HG03460 (cell line): ENCODE measurements around the gene CLEC1A.

Experiments
- ATAC-seq: cut with Tn5 transposase; IDR thresholded peaks from one replicate; pipeline ENCODE4 v1.9.1; 2021; ENCODE audit not compliant: unreplicated experiment

Gene CLEC1A

DNA sequence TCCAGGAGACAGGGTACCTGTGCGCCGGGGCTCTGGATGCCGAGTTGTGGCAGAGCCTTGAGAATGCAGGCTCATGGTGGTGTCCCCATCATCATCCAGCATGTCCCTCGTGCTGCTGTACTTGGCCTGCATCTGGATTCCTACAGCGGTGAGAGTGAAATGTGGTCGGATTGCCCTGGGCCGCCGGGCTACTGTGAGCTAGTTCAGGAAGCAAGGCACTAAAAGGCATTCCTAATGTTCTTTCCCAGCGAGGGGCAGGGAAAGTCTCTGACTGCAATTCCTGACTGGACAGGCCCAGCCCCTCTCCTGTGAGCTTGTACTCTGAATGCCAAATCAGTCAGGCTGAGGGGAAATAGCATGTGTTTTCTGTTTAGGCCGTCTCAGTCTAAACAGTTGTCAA, at the start of gene CLEC1A:
Gene CLEC1A (minus strand): TSS at position 195 of the 400 bp plus-strand sequence. CDS start 63 bp downstream, at position 132.
- no peak for ATAC-seq

DNA sequence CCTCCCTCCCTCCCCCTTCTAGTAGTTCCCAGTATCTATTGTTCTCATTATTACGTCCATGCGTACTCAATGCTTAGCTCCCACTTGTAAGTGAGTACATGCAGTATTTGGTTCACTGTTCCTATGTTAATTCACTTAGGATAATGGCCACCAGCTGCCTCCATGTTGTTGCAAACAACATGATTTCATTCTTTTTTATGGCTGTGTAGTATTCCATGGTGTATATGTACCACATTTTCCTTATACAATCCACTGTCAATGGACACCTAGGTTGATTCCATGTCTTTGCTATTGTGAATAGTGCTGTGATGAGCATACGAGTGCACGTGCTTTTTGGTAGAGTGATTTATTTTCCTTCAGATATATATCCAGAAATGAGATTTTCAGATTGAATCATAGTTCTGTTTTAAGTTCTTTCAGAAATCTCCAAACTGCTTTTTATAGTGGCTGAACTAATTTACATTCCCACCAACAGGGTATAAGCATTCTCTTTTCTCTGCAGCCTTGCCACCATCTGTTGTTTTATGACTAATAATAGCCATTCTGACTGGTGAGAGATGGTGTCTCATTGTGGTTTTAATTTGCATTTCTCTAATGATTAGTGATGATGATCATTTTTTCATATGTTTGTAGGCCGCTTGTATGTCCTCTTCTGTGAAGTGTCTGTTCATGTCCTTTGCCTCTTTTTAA, 49.1 kb upstream of the CLEC1A start:
- no peak for ATAC-seq

DNA sequence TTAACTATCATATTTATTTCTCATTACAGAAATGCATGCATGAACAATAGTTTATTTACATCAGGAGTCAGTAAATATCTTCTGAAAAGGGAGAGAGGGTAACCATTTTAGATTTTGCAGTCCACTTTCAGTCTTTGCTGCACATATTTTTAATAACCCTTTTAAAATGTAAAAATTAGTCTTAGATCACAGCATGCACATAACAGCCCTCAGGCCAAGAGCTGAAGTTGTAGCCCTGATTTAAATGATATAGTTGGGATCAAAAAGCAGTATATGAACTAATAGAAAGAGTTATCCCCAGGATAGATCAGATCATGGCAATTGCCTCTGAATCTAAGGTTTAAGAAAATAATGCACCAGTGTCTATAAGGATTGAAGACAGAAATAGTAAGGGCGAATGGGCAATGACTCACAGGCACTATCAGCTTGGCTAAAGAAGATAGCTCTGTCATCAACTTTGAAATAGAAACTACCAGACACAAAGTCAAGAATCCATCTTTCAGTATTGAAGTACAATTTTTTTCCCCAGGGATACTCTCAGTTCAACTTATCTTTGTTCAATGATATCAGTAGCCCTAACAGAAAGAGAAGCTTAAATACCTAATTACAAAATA, 44.3 kb upstream of the CLEC1A start:
- ATAC-seq: no peak

- no peak for ATAC-seq
These were observed 41.2 kb upstream of the CLEC1A start for GRCh38 chr12:10140001-10140400.

DNA sequence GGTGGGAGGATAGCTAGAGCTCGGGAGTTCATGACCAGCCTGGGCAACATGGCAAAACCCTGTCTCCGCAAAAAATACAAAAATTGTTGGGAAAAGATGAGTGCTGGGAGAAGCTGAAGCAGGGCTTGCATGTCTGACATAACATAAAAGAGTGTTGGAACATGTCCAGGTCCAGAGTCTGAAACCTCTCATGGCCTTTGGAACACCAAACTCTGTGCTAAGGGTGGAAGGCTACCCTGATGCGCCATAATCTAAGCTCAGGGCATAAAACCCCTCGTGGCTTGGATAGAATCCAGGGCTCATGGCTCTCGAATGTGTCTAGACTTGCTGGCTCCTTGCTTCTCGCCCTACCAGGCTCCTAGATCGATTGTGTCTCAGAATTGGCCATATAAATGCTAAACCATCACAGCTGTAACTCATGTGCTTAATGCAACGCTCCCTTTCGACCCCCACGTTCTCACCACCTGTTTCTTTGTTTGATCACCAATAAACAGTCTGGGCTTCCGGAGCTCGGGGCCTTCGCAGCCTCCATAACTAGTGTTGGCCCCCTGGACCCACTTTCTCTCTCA, 37.9 kb upstream of the CLEC1A start:
- no peak for ATAC-seq

GRCh38 chr12:10135126-10135525, 36.3 kb upstream of the CLEC1A start:
- no peak for ATAC-seq

DNA sequence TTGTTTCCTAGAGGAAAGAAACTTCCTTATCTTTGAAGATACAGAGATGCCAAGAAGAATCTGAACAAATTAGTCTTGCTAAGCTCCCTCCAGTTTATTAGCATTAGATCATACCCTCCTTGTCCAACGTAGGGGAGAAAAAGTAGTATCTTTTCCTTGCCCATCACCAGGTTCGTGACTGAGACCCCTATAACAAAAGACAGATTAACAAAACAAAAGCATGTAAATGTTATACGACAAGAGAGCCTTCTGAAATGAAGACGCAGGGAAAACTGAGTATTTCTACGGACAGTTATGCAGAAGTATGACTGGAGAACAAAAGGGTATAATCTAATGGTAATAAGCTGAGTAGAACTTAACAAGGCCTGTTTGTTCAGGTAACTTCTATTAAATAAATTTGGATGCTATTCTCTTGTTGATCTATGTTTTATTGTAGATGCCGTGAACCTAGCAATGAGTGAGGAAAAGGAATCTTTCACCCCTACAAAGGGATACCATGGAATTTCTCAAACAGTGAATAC, 34.1 kb upstream of the CLEC1A start:
- ATAC-seq: no peak

DNA sequence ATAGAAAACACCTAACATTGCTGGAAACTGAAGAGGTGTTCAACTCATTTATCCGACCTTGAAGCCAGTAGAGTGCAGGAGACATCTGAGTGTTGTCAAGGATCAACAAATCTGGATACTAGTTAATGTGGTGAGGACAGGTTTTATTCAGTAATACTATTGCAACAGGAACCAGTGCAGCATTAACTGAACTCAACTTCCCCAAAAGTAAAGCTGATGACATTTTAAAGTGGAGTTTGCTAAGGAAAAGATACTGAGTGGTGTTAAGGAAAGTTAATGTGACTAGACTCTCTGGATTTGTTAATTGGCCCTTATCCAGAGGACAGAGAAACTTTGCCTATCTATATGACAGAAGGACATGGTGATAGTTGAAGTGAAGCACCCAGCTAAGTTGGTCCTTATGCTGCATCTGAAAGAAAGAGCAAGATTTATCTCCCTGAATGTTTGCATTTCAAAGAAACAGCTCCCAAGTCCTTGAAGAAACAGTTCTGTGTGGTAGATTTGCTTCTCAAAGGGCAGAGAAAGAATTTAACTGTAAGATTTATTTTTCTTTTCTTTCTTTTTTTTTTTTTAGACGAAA, 32.4 kb upstream of the CLEC1A start:
- no peak for ATAC-seq

GRCh38 chr12:10130042-10130441, 31.3 kb upstream of the CLEC1A start, which contains the start of gene CLEC7A:
CLEC7A (minus strand) TSS chr12:10130199; CDS start chr12:10130082, 117 bp downstream.
- ATAC-seq: no peak

DNA sequence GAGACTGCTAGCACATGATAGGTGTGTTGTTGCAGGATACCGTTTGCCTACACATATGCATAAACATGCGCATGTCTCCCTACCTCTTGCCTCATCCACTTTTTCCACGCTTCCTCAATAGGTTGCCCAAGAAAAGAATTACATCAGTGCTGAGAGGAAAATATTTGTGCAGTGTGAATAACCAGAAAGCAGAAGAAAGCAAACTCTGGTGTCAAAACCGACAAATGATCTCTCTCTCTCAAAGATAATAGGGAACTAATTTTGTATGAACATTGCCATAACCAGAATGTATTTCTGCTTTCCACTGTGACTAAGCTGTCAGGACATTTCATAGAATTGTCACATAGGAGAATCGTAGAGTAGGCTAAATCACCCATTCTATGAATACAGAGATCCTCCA, 29.9 kb upstream of the CLEC1A start:
- ATAC-seq: no peak

- ATAC-seq: no peak
These were observed 27.6 kb upstream of the CLEC1A start for GRCh38 chr12:10126413-10126812.

DNA sequence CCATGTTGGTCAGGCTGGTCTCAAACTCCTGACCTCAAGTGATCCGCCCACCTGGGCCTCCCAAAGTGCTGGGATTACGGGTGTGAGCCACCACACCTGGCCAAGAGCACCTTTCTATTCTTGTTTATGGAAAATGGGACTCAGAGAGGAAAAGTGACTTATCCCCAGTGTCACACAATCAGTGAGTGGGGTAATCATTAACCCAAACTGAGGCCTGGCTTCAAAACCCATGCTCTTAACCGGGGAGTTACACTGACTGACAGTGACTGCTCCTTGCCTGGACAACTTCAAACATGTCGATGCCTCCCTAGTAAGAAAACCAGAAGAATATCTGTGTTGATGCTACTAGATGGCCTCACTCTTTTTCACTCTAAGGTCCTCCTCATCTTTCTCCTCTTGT, 23.9 kb upstream of the CLEC1A start:
- no peak for ATAC-seq

DNA sequence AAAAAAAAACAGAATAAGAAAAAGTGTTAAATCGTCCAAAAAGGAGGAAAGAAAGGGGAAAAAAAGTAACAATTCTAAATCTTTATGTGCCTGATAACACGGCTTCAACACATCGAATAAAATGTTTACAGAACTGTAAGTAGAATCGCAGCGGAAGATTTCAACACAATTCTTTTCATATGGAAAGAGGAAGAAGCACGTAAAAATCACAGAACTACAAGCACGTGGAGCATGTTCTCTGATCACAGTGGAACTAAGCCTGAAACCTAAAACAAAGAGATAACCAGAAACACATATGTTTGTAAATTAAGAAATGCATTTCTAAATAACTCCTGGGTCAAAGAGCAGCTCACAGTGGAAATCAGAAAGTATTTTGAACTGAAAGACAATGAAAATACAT, 22.5 kb upstream of the CLEC1A start:
- ATAC-seq: no peak

GRCh38 chr12:10119066-10119465, 20.3 kb upstream of the CLEC1A start:
- no peak for ATAC-seq

- no peak for ATAC-seq
These were observed 17.1 kb upstream of the CLEC1A start for GRCh38 chr12:10115890-10116289.

DNA sequence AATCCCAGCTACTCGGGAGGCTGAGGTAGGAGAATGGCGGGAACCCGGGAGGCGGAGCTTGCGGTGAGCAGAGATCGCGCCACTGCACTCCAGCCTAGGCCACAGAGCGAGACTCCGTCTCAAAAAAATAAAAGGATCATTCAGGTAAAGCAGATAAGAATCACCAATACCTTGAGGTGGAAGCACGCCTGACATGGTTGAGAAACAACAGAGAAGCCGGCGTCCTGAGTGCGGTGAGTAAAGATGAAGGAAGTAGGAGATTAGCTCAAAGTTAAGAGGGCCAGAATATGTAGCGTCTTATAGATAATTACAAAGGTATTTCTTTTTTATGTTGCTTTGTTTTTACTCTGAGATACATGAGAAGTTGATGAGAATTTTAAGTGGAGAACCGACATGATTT, 16.5 kb upstream of the CLEC1A start:
- ATAC-seq: no peak

GRCh38 chr12:10113920-10114319, 15.1 kb upstream of the CLEC1A start:
- ATAC-seq: no peak

DNA sequence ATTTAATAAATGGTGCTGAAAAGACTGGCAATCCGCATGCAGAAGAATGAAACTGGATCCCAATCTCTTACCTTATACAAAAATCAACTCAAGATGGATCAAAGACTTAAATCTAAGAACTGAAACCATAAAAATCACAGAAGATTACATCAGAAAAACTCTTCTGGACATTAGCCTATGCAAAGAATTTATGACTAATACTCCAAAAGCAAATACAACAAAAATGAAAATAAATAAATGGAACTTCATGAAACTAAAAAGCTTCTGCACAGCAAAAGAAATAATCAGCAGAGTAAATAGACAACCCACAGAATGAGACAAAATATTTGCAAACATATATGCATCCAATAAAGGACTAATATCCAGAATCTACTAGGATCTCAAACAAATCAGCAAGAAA, 14.3 kb upstream of the CLEC1A start:
- ATAC-seq: no peak

- ATAC-seq: no peak
These were observed 12.7 kb upstream of the CLEC1A start for GRCh38 chr12:10111451-10111850.

GRCh38 chr12:10110256-10110844, 11.6 kb upstream of the CLEC1A start:
- ATAC-seq: no peak

GRCh38 chr12:10102322-10102721, 3.5 kb upstream of the CLEC1A start:
- ATAC-seq: no peak
